ENCODE data around the gene LHFPL3.

LHFPL3 gene

DNA sequence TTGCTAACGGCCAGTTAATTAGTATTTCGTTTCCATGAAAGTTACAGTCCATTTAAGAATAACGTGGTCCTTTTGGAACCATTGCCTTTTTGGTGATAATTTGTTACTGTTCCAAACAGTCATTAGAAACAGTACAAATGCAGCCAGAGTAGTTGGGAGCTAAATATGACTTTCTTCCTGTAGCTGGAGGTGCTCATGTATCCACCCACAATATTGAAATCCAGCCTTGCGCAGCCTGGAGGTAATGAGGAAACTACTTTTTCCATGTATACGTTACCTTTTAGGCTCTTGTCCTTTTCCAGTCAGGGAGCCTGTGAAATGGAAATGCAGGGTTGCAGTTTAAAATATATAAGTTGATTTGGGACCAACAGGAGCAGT lies 43.6 kb downstream of the LHFPL3 start:
- no peak for DNase-seq

DNA sequence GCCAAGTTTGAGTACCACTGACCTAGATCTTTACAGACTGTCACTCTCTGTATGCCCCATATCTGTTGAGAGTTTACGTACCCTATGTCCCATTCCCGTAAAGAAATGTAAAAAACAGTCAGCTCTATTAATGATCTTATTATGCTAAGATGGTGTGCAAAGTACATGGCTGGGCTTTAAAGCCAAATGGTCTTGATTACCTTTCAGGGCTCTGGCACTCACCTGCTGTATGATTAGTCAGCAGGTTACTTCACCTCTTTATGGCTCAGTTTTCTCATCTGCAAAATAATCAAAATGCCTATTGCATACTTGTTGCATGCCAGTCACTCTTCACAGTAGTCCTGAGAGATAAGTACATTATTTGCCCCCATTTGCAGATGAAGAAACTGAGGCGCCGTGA lies 54.2 kb downstream of the LHFPL3 start:
- DNase-seq, result no peak

- DNase-seq, result no peak
These were observed 58.5 kb downstream of the LHFPL3 start for GRCh38 chr7:104386943-104387342.

DNA sequence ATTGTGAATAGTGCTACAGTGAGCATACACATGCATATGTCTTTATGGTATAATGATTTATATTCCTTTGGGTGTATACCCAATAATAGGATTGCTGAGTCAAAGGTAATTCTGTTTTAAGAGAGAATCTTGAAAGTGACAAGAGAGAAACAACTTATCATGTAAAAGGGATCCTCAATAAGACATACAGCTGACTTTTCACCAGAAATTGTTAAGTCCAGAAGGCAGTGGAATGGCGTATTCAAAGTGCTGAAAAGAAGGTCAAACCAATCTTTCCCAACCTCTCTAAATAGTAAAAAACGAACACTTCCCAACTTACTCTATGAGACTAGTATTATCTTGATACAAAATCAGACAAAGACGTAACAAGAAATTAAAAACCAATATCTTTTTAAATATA lies 59.8 kb downstream of the LHFPL3 start:
- no peak for DNase-seq

DNA sequence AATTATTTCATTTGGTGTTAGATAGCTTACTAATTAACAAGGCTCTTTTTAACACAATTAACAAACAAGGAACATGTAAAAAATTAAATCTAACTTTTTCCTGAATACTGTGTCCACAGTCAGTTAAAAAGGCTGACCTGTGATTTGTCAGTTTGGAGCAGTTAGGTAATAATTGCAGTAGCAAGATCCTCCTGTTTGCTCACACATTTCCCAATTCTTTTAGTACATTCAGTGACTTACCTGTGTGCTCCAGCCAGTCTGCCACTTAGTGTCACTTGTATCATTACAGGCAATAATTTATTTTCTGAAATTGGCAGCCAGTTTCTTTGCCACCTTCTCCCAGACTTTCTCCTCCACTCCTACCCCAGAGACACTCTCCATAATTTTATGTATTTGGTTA lies 66.8 kb downstream of the LHFPL3 start:
- no peak for DNase-seq

- DNase-seq, result no peak
These were observed 69.0 kb downstream of the LHFPL3 start for GRCh38 chr7:104397442-104397841.

- DNase-seq, result no peak
These were observed 80.0 kb downstream of the LHFPL3 start for GRCh38 chr7:104408371-104408770.

DNA sequence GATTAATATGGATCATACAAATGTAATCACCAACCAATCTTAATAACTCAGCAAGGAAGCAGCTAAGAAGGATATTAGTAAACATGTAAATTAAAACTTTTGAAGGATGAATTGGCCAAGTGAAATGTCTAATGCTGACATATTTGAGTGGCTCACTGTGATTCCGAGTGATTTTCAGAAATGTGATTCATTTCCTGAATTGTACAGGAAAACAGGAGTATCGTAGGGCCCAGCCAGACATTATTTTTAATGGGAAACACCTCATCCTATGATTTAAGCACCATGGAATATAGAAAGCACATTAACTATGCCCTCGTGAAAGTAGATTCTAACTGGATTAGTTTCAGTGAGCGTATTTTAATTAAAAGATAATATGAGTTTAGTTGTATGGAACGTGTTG lies 82.3 kb downstream of the LHFPL3 start:
- DNase-seq, result no peak

DNA sequence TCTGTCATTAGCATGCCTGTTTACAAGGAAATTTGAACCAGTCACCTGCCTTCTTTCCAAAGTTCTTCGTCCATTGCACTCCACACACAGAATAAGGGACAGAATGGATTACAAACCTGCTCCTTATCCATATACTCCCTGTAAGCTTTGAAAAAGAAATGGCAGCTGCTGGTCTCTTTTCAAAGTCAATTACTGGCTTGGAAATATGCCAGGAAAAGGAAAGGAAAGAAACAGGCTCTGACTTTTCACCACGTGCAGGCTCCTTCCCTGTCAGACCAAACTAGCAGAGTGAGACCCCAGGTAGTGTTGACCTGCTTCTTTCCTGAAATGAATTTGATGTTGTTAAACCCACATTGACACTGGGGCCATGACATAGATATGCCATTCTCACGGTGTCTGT lies 84.5 kb downstream of the LHFPL3 start:
- no peak for DNase-seq

DNA sequence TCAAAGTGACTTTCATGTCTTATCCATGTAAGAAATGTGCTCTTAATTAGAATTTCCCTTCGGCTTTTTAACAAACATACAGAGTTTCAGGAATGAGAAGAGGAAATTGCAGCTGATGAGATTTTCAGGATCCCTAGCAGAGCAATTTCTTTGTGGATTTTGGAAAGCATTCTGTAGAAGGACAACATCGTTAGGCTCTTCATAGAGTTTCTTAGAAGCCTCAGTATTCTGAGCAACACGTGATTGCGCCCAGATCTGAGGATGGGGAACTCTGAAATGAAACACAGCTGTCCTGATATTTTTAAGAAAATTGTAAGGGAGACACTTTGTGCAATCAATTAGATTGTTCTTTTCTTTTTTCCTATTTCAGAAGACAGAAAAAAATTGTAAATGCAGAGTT lies 85.8 kb downstream of the LHFPL3 start:
- no peak for DNase-seq

DNA sequence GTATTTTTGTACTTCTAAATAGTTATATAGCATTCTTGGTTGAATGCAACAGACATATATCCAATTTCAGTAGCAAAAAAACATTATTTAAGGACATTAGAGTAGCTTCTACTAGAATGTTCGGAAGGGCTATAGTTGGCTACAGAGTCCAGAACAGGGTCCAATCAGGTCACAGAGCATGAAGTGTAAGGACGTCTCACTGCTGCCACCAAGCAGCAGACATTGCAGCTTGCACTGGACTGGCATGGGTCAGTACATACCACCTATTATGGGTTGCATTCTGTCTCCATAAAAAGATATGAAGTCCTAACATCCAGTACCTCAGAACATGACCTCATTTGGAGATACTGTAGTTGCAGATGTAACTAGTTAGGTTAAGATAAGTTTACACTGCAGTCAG lies 87.3 kb downstream of the LHFPL3 start:
- DNase-seq, result no peak

DNA sequence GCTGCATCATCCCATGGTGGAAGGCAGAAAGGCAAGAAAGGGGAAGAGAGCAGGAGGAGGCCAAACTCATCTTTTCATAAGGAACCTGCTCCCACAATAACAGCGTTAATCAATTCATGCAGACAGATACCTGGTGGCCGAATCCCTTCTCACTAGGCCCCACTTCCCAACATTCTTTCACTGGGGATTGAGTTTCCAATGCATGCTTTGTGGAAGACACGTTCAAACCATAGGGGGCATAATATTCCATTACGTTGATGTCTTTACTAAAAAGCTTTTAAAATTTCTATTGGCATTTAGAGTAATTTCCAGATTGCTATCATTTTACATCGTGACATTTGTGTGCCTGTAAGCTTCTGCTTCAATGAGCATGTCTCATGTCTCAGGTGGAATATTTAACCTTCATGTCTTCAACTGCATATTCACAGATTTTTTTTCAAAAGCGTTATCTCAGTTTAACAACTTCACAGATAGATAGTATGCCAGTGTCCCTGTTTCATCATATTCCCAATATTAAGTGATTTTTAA lies 88.5 kb downstream of the LHFPL3 start:
- no peak for DNase-seq

- DNase-seq, result no peak
These were observed 103.5 kb downstream of the LHFPL3 start for GRCh38 chr7:104431930-104432329.

- DNase-seq, result no peak
These were observed 105.7 kb downstream of the LHFPL3 start for GRCh38 chr7:104434129-104434528.

GRCh38 chr7:104442481-104442880 lies 114.1 kb downstream of the LHFPL3 start:
- no peak for DNase-seq

GRCh38 chr7:104444017-104444416 lies 115.6 kb downstream of the LHFPL3 start:
- no peak for DNase-seq

GRCh38 chr7:104445393-104445792 lies 117.0 kb downstream of the LHFPL3 start:
- no peak for DNase-seq

DNA sequence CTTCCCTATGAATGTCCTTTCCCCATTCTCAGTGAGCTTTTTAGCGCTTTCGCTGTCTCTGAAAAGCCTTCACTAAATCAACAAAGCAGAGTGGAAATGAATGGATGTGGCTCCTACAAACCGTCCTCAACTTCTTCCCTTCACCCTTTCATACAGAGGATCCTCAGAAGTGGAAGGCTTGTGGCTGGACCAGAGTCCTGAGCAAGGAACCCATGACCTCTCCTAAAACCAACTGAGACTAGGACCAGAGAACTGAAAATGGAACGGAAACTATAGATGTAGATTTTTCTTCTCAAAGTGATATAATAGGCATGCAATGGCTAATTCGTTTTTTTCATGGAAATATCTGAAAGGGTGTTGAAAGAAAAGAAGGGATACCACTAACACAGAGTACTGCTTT lies 122.5 kb downstream of the LHFPL3 start:
- DNase-seq, result no peak

- DNase-seq, result no peak
These were observed 124.8 kb downstream of the LHFPL3 start for GRCh38 chr7:104453190-104453589.

GRCh38 chr7:104458875-104459274 lies 130.5 kb downstream of the LHFPL3 start:
- DNase-seq, result no peak

DNA sequence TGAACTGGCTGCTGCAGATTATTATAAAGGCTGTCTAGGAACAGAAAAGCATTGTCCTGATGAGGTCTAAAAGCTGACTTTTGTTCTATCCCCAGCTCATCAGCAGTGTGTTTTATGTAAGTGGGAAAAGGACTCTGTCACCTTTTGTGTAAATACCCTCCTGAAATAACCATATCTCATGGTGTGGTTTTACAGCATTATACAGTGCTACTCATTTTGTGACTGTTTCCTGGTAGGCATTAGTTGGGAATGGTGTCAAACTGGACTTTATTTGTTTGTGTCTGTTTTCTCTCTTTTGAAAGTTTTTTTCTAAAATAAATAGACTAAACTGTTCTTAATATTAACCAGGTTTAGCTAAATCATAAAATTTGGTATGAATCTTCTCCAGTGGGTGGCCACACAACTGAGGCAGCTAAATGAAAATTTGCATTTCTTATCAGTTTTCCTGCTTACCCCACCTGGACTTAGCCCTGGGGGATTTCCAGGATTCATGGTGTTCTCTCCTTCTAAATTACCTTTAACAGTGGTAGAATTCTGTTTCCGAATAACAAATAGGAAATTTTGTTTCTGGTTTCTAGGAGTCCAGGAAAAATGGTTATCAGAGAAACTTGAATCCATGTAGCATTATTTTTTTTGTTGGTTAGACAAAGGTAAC lies 140.9 kb downstream of the LHFPL3 start:
- no peak for DNase-seq

GRCh38 chr7:104480529-104480928 lies 152.1 kb downstream of the LHFPL3 start:
- no peak for DNase-seq

- DNase-seq, result no peak
These were observed 154.1 kb downstream of the LHFPL3 start for GRCh38 chr7:104482362-104483037.

DNA sequence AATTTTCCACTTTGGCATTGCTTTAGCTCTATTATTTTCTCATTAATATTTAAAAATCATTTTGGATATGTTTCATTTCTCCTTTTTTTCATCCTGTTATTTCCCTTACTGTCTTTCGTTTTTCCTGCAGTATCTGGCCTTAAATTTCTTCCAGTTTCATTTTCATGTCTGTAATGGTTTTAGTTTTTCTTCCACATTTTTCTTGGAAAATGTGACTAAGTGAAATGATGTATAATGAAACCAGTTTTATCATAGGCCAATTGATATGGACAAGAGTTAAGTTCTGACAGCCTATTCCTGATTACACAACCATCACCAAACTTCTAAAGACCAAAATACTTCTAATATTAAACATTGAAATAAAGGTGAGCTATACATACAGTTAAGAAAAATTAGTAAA lies 158.5 kb downstream of the LHFPL3 start:
- no peak for DNase-seq

GRCh38 chr7:104487642-104488041 lies 159.2 kb downstream of the LHFPL3 start:
- no peak for DNase-seq

Measured in NCI-H748 treated with DMSO at 0.1 percent for 48 hours (cell line).